Astrocyte of the cerebellum (primary cell): ENCODE results near the gene CPN1.

Experiments used
- DNase-seq: peaks from one replicate; pipeline ENCODE4 v3.0.0-alpha.2; 2011; ENCODE audit warnings: low read depth
- H3K4me3 ChIP-seq: 2 replicates; pipeline ENCODE4 v1.5.1; 2011; ENCODE audit warnings: mild to moderate bottlenecking, low read depth, low read length, moderate library complexity
- CTCF ChIP-seq: IDR thresholded peaks from 2 replicates; pipeline ENCODE4 v1.5.1; 2012; ENCODE audit warnings: low read length, low read depth, moderate library complexity, mild to moderate bottlenecking; ENCODE audit errors: missing control alignments
- in situ Hi-C: cut with HindIII; loops from 2 replicates; pipeline ENCODE4 v1.10.0; 2017; ENCODE audit warnings: low sequenced_read_pairs

Gene CPN1

DNA sequence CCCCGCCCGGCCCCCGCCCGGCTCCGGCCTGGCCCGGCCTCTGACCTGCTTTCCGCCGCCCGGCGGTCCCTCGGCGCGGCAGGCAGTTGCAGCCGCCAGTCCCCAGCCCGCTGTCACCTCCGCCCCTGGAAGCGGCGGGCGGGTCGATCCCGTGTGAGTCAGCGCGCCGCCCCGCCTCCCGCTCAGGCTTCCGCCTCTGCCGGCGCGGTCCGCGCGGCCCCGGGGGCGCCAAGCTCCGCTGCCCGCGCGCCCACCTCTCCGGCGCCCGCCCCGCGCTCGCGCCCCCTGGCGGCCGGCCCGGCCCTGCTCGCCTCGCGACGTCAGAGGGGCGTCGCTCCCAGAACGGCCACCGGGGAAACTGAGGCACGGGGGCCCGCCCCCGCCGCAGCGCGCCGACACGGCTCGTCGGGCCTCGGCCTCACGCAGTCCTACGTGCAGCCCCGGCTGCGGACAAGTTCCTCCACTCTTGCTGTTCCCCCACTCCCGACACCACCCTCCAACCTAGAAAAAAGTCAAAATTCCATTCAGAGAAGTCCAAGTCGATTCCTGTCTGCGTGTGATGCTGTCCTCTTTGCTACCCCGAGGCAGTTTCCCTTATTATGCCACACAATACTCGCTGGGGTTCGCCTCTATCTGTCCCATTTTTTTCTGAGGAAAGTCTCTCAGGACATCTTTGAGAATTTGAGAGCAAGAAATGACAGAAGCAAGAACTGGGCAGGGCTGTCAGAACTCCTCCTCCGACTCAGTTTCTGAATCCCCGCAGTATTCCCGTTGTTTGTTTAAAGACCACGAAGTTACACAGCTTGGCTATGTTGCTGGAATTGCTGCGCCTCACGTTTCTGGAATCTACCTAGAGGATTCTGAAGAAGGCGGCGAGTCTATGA, 71.6 kb downstream of the CPN1 start, which contains the start of gene DNMBP:
DNMBP (minus strand) TSS at position 155 of the 884 bp plus-strand sequence. CDS start 37,823 bp downstream, outside the sequence.
- TF ChIP-seq CTCF, result peak; percentile 43
- in situ Hi-C loops, result no loop called here

GRCh38 chr10:100009283-100009792, 72.3 kb downstream of the CPN1 start:
- DNase-seq, result no peak
- H3K4me3 ChIP-seq, result peak overlapping the region; percentile 88
- peak; percentile 56 for TF ChIP-seq CTCF
- in situ Hi-C loops, result no loop called here

More for the DNA sequence above, 71.6 kb downstream of the CPN1 start, which contains the start of gene DNMBP:
- DNase-seq, result peak; percentile 46
- peak within 1 kb of the TSS; percentile 88 for H3K4me3 ChIP-seq

- DNase-seq, result no peak
- TF ChIP-seq CTCF, result no peak
- H3K4me3 ChIP-seq, result peak overlapping the region; percentile 88
- in situ Hi-C loops, result no loop called here
Observed at GRCh38 chr10:100008708-100009282, 72.9 kb downstream of the CPN1 start.

- in situ Hi-C loops, result no loop called here
- H3K4me3 ChIP-seq, result peak overlapping the region; percentile 88
- TF ChIP-seq CTCF, result no peak
Observed at GRCh38 chr10:100008142-100008522, 73.5 kb downstream of the CPN1 start.

DNA sequence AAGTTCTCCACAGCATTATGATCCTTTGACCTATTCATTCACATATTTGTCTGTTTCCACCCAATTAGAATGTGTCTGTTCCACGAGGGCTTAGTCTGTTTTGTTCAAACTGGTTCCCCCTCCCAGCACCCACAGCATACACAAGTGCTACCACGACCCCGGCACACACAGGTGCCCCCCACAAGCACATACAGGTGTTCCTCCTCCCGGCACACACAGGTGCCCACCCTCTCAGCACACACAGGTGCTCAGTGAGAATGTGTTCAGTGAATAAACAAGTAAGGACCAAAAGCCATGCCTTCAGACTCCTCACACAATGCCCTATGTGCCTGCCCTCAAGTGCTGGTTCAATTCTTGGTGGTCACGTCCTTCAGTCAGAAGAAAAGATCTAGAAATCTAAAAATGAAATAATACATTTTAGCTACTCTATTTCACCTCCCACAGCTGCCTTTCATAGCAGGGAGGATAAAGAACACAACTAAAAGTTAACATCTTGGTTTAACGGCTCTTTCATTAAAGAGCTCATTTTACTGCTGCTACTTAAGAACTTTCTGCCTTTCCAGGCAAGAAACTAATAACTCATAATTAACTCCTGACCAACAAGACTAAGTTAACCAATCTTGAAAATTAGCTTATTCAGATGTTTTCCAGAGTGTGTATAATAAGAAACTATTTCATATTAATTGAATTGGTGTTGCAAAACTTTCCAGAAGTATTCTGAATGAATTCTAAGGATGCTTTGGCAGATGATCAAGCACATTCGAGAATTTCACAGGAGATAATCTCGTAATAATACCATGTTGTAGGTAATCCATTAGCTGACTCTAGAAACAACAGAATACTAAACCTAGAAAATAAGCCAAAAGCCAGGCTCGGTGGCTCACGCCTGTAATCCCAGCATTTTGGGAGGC, 74.2 kb downstream of the CPN1 start:
- in situ Hi-C loops, result no loop called here
- peak overlapping the region; percentile 88 for H3K4me3 ChIP-seq
- no peak for DNase-seq
- TF ChIP-seq CTCF, result no peak

More at GRCh38 chr10:100008142-100008522, 73.5 kb downstream of the CPN1 start:
- DNase-seq, result no peak
